A549 (cell line): Measurements from ENCODE around the gene APRT. TPM values are rescaled to one million over a fixed set of nuclear protein-coding genes. Genes with fewer than 3 reads are reported as not detected.
A peak's percentile ranks its signal among the peaks of the same experiment; 100 is the strongest.

Experiments
- ATAC-seq, 2 experiments: fragments of 200-7000 bp in 1 of 2; fragments of >200 bp in 1 of 2; cut with Nextera tagmentation in 1 of 2; cut with Tn5 transposase in 1 of 2; 3 replicates each; pipeline versions ENCODE4 v1.8.0 to v1.9.1; 2018 to 2020; ENCODE audit warnings: mild to moderate bottlenecking in 1 of 2, moderate library complexity in 1 of 2
- CTCF ChIA-PET: fragments of 300-600 bp; sonication (Branson Sonifier 250); formaldehyde crosslinking; extraction: SDS; loops from one replicate; lab custom pipeline; 2021; ENCODE audit warnings: antibody characterized with exemption, inconsistent platforms; lab: Yijun Ruan, JAX
- POLR2A ChIA-PET: fragments of 350-600 bp; formaldehyde crosslinking; extraction: SDS; loops from one replicate; lab custom pipeline; 2021; ENCODE audit warnings: antibody characterized with exemption, inconsistent platforms; lab: Yijun Ruan, JAX
- DNase-seq, 2 experiments: peaks; one replicate each; pipeline versions ENCODE4 v3.0.0 to v3.0.0-alpha.2; 2011 to 2016; ENCODE audit warnings: low read depth in 1 of 2, low spot score in 1 of 2
- FAIRE-seq: peaks from 2 replicates; lab custom pipeline; 2011; peaks lifted over from hg19 to GRCh38; lab: Jason Lieb, UNC
- H3K27ac ChIP-seq, 2 experiments: fragments of >200 bp; sonication (Bioruptor Twin); formaldehyde crosslinking; 3 replicates each; pipeline ENCODE4 v1.5.1; 2016 to 2017
- H3K4me1 ChIP-seq: fragments of >200 bp; sonication (Bioruptor Twin); formaldehyde crosslinking; 3 replicates; pipeline ENCODE4 v1.6.1; 2016
- H3K4me2 ChIP-seq: fragments of >200 bp; sonication (Bioruptor Twin); formaldehyde crosslinking; 3 replicates; pipeline ENCODE4 v1.6.1; 2016
- H3K4me3 ChIP-seq: fragments of >200 bp; sonication (Bioruptor Twin); formaldehyde crosslinking; 3 replicates; pipeline ENCODE4 v1.5.1; 2016
- H3K9me3 ChIP-seq: fragments of >200 bp; sonication (Bioruptor Twin); formaldehyde crosslinking; 3 replicates; pipeline ENCODE4 v1.6.1; 2016
- FOSB ChIP-seq: fragments of 250-450 bp; sonication (Bioruptor Pico); IDR thresholded peaks from 2 replicates; pipeline ENCODE4 v1.5.0; 2020; ENCODE audit warnings: mild to moderate bottlenecking, moderate library complexity
- HOXA7 ChIP-seq: fragments of 250-450 bp; sonication (Bioruptor Pico); IDR thresholded peaks from 2 replicates; pipeline ENCODE4 v1.5.0; 2020; ENCODE audit warnings: mild to moderate bottlenecking, moderate library complexity
- HOXB5 ChIP-seq: fragments of 250-450 bp; sonication (Bioruptor Pico); IDR thresholded peaks from 2 replicates; pipeline ENCODE4 v1.5.0; 2020; ENCODE audit warnings: mild to moderate bottlenecking, moderate library complexity
- JUN ChIP-seq, 2 experiments: fragments of >200 bp; sonication (Bioruptor Twin); formaldehyde crosslinking; IDR thresholded peaks; 2 replicates in 1 of 2; 3 replicates in 1 of 2; pipeline ENCODE4 v1.6.1; 2016 to 2017
- MAZ ChIP-seq: fragments of 150-350 bp; IDR thresholded peaks from 2 replicates; pipeline ENCODE4 v1.6.1; 2014; ENCODE audit warnings: antibody characterized with exemption, low read depth, low read length, borderline replicate concordance
- MYC ChIP-seq: IDR thresholded peaks from 2 replicates; pipeline ENCODE4 v1.6.1; 2012; ENCODE audit warnings: mild to moderate bottlenecking, inconsistent platforms, low read length, improper control_type of control experiment, borderline replicate concordance
- NFE2L2 ChIP-seq: fragments of 150-350 bp; conservative IDR thresholded peaks from 2 replicates; pipeline ENCODE4 v1.6.1; 2014; ENCODE audit warnings: low read length
- PHF8 ChIP-seq: fragments of 200-600 bp; sonication (generic); IDR thresholded peaks from 2 replicates; pipeline ENCODE4 v1.6.1; 2016; ENCODE audit warnings: low read depth, mild to moderate bottlenecking, antibody characterized with exemption, moderate library complexity, borderline replicate concordance
- POLR2A ChIP-seq: IDR thresholded peaks from 2 replicates; pipeline ENCODE4 v1.6.1; 2012; ENCODE audit warnings: mild to moderate bottlenecking, low read length
- RAD21 ChIP-seq, 2 experiments: fragments of >200 bp in 1 of 2; sonication (Bioruptor Twin) in 1 of 2; formaldehyde crosslinking in 1 of 2; IDR thresholded peaks in 1 of 2; conservative IDR thresholded peaks in 1 of 2; 2 replicates in 1 of 2; 3 replicates in 1 of 2; pipeline ENCODE4 v1.6.1; 2012 to 2018; ENCODE audit warnings: inconsistent platforms in 1 of 2
- TFCP2L1 ChIP-seq: fragments of 250-450 bp; sonication (Bioruptor Pico); IDR thresholded peaks from 2 replicates; pipeline ENCODE4 v1.5.0; 2021; ENCODE audit warnings: mild to moderate bottlenecking
- TP53 ChIP-seq: fragments of 250-450 bp; sonication (Bioruptor Pico); IDR thresholded peaks from 2 replicates; pipeline ENCODE4 v1.5.0; 2021; ENCODE audit warnings: mild to moderate bottlenecking, moderate library complexity
- WGBS: methylation state at CpG from one replicate; pipeline ENCODE4 v1.1.6; 2017; ENCODE audit errors: missing lambda C conversion rate; 5-methylcytosine and 5-hydroxymethylcytosine counted together
- polyA minus RNA-seq: library from RNA; depleted of rRNA, polyadenylated mRNA; stranded (reverse); fragments of >200 nt; gene quantifications from 2 replicates; pipeline ENCODE4 v1.2.3, GENCODE V29; 2011; rRNA and poly(A)+ RNA removed
- polyA plus RNA-seq, 4 experiments: library from polyadenylated mRNA; depleted of rRNA in 3 of 4; stranded (reverse); fragments of >200 nt; fragmentation: RNase III in 1 of 4; extraction: RNeasy Plus Mini Kit Qiagen cat#74134 plus additional on column Dnase treatment in 1 of 4; gene quantifications; 2 replicates in 3 of 4; 3 replicates in 1 of 4; pipeline ENCODE4 v1.2.3, GENCODE V29; 2011 to 2017
- TF ChIP-seq, protein P1 (sequence below): IDR thresholded peaks from 2 replicates; pipeline ENCODE4 v1.6.1; 2012; ENCODE audit warnings: low read depth, borderline replicate concordance
- TF ChIP-seq, protein P2 (sequence below): fragments of 250-450 bp; sonication (Bioruptor Pico); IDR thresholded peaks from 2 replicates; pipeline ENCODE4 v1.5.0; 2020; ENCODE audit warnings: low read depth, mild to moderate bottlenecking, moderate library complexity
- TF ChIP-seq, protein P3 (sequence below): fragments of >200 bp; sonication (Bioruptor Twin); formaldehyde crosslinking; IDR thresholded peaks from 3 replicates; pipeline ENCODE4 v1.5.1; 2016
- TF ChIP-seq, protein P4 (sequence below): IDR thresholded peaks from 2 replicates; pipeline ENCODE4 v1.6.1; 2012
- TF ChIP-seq, protein P5 (sequence below): fragments of 250-450 bp; sonication (Bioruptor Pico); IDR thresholded peaks from 2 replicates; pipeline ENCODE4 v1.5.0; 2021; ENCODE audit warnings: mild to moderate bottlenecking, moderate library complexity, borderline replicate concordance
- TF ChIP-seq, protein P6 (sequence below): IDR thresholded peaks from 2 replicates; pipeline ENCODE4 v1.6.1; 2012
- TF ChIP-seq, protein P7 (sequence below): fragments of >200 bp; sonication (Bioruptor Twin); formaldehyde crosslinking; IDR thresholded peaks from 3 replicates; pipeline ENCODE4 v1.6.1; 2016

APRT gene, protein sequence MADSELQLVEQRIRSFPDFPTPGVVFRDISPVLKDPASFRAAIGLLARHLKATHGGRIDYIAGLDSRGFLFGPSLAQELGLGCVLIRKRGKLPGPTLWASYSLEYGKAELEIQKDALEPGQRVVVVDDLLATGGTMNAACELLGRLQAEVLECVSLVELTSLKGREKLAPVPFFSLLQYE
- 113 and 115 TPM in 2 replicates for polyA plus RNA-seq (2011; rRNA removed)
- polyA plus RNA-seq (2012; cell fraction: cytosol; rRNA removed): 223 and 291 TPM in 2 replicates
- polyA plus RNA-seq (2012; cell fraction: nucleus; rRNA removed): 199 and 257 TPM in 2 replicates
- polyA plus RNA-seq (2017; fragmentation: RNase III; extraction: RNeasy Plus Mini Kit Qiagen cat#74134 plus additional on column Dnase treatment): 252 to 259 TPM (median 258 TPM) in 3 replicates
- 54.2 and 54.5 TPM in 2 replicates for polyA minus RNA-seq

DNA sequence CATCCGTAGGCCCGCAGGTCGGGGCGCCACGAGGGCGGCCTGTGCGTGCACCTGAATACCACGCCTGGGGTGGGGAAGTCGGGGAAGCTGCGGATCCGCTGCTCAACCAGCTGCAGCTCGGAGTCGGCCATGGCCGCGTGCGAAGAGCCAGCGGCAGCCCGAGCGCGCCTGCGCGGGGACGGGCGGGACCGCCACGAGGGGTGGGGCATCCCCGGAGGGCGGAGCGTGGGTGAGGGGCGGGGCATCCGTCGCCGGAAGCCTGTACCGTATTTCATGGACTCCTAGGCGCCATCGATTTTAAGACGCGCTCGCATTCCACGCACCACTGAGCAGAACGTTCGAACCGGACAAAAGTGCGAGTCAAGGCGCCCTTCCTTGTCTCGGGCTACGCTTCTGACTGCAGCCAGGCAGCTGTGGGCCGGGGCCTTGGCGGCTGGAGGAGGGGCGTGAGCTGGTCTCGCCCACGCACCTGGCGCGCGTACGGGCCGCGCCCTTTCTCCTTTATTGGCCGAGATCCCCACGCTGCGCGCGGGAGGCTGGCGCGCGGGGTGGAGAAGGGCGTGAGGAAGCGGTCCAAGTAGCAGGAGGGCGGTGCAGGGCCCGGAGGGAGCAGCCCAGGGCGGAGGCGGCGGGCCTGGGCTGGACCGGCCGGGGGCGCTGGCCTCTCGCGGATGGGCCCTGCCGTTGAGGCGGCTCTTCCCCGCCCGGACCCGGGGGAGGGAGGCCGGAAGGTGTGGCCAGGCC is at the start of gene APRT:
Gene APRT (minus strand): TSS at position 160 of the 744 bp plus-strand sequence. CDS start 29 bp downstream, at position 131.
- peak within 1 kb of the TSS; percentile 83 for H3K4me3 ChIP-seq
- ChIA-PET POLR2A (interaction anchor here (0.6 to 4.8 kb wide), 8 partner anchors 9 to 404 kb away, joined by 3 to 33 read pairs (median 4); partner anchors contain the start of genes ACSF3, CDT1, GALNS and PIEZO1), CTCF (interaction anchor here (0.8 to 3.8 kb wide), 19 partner anchors 9 to 620 kb away, joined by 3 to 28 read pairs (median 4); partner anchors contain the start of genes CDH15, GALNS, TRAPPC2L and ZNF778)
- peak; percentile 78 to 95 for DNase-seq
- under 1% methylated on average over 20 of the region's 84 CpGs for WGBS
- ATAC-seq: peak; percentile 64 to 74
- no peak for FAIRE-seq
- peak within 1 kb of the TSS; percentile 98 to 99 for H3K27ac ChIP-seq
- TF ChIP-seq MAZ: no peak
- TF ChIP-seq NFE2L2: no peak
- TF ChIP-seq, protein P1, sequence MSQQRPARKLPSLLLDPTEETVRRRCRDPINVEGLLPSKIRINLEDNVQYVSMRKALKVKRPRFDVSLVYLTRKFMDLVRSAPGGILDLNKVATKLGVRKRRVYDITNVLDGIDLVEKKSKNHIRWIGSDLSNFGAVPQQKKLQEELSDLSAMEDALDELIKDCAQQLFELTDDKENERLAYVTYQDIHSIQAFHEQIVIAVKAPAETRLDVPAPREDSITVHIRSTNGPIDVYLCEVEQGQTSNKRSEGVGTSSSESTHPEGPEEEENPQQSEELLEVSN: 0 out of 2 replicates have a peak, but pooled peaks have one; percentile 0
- TF ChIP-seq POLR2A: peak; percentile 83
- TF ChIP-seq TFCP2L1 (CRISPR knock-in tag): peak; percentile 87
- TF ChIP-seq, protein P2, sequence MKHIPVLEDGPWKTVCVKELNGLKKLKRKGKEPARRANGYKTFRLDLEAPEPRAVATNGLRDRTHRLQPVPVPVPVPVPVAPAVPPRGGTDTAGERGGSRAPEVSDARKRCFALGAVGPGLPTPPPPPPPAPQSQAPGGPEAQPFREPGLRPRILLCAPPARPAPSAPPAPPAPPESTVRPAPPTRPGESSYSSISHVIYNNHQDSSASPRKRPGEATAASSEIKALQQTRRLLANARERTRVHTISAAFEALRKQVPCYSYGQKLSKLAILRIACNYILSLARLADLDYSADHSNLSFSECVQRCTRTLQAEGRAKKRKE (CRISPR knock-in tag): no peak
- peak; percentile 77; the same call in 1 of the 2 replicates for TF ChIP-seq TP53 (CRISPR knock-in tag)
- TF ChIP-seq HOXB5 (CRISPR knock-in tag): 0 out of 2 replicates have a peak, but pooled peaks have one; percentile 46
- peak; percentile 88 to 96 for TF ChIP-seq JUN (IDR thresholded peaks at IDR 0.05)
- TF ChIP-seq, protein P3, sequence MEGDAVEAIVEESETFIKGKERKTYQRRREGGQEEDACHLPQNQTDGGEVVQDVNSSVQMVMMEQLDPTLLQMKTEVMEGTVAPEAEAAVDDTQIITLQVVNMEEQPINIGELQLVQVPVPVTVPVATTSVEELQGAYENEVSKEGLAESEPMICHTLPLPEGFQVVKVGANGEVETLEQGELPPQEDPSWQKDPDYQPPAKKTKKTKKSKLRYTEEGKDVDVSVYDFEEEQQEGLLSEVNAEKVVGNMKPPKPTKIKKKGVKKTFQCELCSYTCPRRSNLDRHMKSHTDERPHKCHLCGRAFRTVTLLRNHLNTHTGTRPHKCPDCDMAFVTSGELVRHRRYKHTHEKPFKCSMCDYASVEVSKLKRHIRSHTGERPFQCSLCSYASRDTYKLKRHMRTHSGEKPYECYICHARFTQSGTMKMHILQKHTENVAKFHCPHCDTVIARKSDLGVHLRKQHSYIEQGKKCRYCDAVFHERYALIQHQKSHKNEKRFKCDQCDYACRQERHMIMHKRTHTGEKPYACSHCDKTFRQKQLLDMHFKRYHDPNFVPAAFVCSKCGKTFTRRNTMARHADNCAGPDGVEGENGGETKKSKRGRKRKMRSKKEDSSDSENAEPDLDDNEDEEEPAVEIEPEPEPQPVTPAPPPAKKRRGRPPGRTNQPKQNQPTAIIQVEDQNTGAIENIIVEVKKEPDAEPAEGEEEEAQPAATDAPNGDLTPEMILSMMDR: peak; percentile 33; the same call in 2 of the 3 replicates
- TF ChIP-seq, protein P4, sequence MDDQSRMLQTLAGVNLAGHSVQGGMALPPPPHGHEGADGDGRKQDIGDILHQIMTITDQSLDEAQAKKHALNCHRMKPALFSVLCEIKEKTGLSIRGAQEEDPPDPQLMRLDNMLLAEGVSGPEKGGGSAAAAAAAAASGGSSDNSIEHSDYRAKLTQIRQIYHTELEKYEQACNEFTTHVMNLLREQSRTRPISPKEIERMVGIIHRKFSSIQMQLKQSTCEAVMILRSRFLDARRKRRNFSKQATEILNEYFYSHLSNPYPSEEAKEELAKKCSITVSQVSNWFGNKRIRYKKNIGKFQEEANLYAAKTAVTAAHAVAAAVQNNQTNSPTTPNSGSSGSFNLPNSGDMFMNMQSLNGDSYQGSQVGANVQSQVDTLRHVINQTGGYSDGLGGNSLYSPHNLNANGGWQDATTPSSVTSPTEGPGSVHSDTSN: peak; percentile 66; the same call in 1 of the 2 replicates
- TF ChIP-seq, protein P5, sequence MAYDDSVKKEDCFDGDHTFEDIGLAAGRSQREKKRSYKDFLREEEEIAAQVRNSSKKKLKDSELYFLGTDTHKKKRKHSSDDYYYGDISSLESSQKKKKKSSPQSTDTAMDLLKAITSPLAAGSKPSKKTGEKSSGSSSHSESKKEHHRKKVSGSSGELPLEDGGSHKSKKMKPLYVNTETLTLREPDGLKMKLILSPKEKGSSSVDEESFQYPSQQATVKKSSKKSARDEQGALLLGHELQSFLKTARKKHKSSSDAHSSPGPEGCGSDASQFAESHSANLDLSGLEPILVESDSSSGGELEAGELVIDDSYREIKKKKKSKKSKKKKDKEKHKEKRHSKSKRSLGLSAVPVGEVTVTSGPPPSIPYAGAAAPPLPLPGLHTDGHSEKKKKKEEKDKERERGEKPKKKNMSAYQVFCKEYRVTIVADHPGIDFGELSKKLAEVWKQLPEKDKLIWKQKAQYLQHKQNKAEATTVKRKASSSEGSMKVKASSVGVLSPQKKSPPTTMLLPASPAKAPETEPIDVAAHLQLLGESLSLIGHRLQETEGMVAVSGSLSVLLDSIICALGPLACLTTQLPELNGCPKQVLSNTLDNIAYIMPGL (CRISPR knock-in tag): 0 out of 2 replicates have a peak, but pooled peaks have one; percentile 63
- TF ChIP-seq PHF8: peak; percentile 26
- TF ChIP-seq HOXA7 (CRISPR knock-in tag): no peak
- TF ChIP-seq MYC: peak; percentile 97
- TF ChIP-seq FOSB (CRISPR knock-in tag): peak; percentile 67; the same call in 1 of the 2 replicates
- TF ChIP-seq, protein P6, sequence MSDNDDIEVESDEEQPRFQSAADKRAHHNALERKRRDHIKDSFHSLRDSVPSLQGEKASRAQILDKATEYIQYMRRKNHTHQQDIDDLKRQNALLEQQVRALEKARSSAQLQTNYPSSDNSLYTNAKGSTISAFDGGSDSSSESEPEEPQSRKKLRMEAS: peak; percentile 93
- TF ChIP-seq, protein P7, sequence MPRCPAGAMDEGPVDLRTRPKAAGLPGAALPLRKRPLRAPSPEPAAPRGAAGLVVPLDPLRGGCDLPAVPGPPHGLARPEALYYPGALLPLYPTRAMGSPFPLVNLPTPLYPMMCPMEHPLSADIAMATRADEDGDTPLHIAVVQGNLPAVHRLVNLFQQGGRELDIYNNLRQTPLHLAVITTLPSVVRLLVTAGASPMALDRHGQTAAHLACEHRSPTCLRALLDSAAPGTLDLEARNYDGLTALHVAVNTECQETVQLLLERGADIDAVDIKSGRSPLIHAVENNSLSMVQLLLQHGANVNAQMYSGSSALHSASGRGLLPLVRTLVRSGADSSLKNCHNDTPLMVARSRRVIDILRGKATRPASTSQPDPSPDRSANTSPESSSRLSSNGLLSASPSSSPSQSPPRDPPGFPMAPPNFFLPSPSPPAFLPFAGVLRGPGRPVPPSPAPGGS: peak; percentile 64
- peak; percentile 31 to 44; a peak in 3 of 5 replicates for TF ChIP-seq RAD21 (conservative IDR thresholded peaks at IDR 0.05 in 1 of 2, IDR thresholded peaks at IDR 0.05 in 1 of 2)
- peak within 1 kb of the TSS; percentile 99 for H3K4me2 ChIP-seq
- H3K4me1 ChIP-seq: peaks cover 21% of the 10 kb centered on the region
- no peaks in the 10 kb centered on the region for H3K9me3 ChIP-seq
